Heart left ventricle (tissue), 16 donors: ENCODE results near the gene TSC1. TPM values are rescaled to one million over a fixed set of nuclear protein-coding genes. Genes with fewer than 3 reads are reported as not detected.

ENCODE experiments used
- ATAC-seq, 4 donors: fragments of 200-7000 bp; cut with Tn5 transposase; one replicate each; pipeline ENCODE4 v1.9.1; 2020 to 2022; ENCODE audit warnings: moderate library complexity in 4 of 4, mild to moderate bottlenecking in 3 of 4, moderate number of reproducible peaks in 1 of 4
- DNase-seq, 5 donors: peaks; one replicate each; pipeline ENCODE4 v3.0.0-alpha.2; 2020
- H3K27ac ChIP-seq, 12 donors: fragments of 200-600 bp; sonication (generic) in 4 of 12; one replicate each; pipeline versions ENCODE4 v1.5.0 to v1.8.0; 2016 to 2022; ENCODE audit warnings: mild to moderate bottlenecking in 2 of 12
- H3K27me3 ChIP-seq, 9 donors: fragments of 200-600 bp; sonication (generic) in 2 of 9; one replicate each; pipeline versions ENCODE4 v1.5.1 to v1.8.0; 2016 to 2022; ENCODE audit warnings: mild to moderate bottlenecking in 3 of 9
- H3K36me3 ChIP-seq, 9 donors: fragments of 200-600 bp; sonication (generic) in 2 of 9; one replicate each; pipeline versions ENCODE4 v1.5.0 to v1.8.0; 2018 to 2022; ENCODE audit warnings: mild to moderate bottlenecking in 2 of 9
- H3K4me1 ChIP-seq, 12 donors: fragments of 200-600 bp; sonication (generic) in 4 of 12; one replicate each; pipeline versions ENCODE4 v1.5.0 to v1.8.0; 2016 to 2022; ENCODE audit warnings: mild to moderate bottlenecking in 3 of 12
- H3K4me3 ChIP-seq, 12 donors: fragments of 200-600 bp; sonication (generic) in 4 of 12; one replicate each; pipeline versions ENCODE4 v1.5.0 to v1.8.0; 2017 to 2022; ENCODE audit warnings: mild to moderate bottlenecking in 9 of 12, moderate library complexity in 4 of 12
- H3K9me3 ChIP-seq, 12 donors: fragments of 200-600 bp; sonication (generic) in 4 of 12; one replicate each; pipeline versions ENCODE4 v1.5.0 to v1.8.0; 2016 to 2022; ENCODE audit warnings: mild to moderate bottlenecking in 1 of 12
- POLR2A ChIP-seq, 2 donors: fragments of 450-650 bp; IDR thresholded peaks; one replicate each; pipeline ENCODE4 v1.6.1; 2017; ENCODE audit warnings: antibody characterized with exemption in 2 of 2, mild to moderate bottlenecking in 2 of 2, moderate library complexity in 2 of 2
- WGBS, 4 donors: extraction: QIAGEN DNeasy Blood & Tissue Kit in 2 of 4; methylation state at CpG; one replicate each; pipeline versions ENCODE4 v1.1.5 to v1.1.7; 2013 to 2018; 5-methylcytosine and 5-hydroxymethylcytosine counted together
- intact Hi-C, 10 donors: fragments of 100-400 bp; cut with DNase I; formaldehyde crosslinking; loops; one replicate each; pipeline versions ENCODE4 v1.11.1 to v1.14.2; 2022
- polyA plus RNA-seq, 2 donors: library from polyadenylated mRNA; stranded (reverse); fragments of 200-250 nt; gene quantifications; one replicate each; pipeline ENCODE4 v1.2.3, GENCODE V29; 2013
- total RNA-seq, 9 donors: library from RNA; depleted of rRNA in 2 of 9; stranded (reverse); fragments of >200 nt in 2 of 9; fragmentation: NEBNext Ultra II Directional in 3 of 9; extraction: Animal tissue kit (Norgen Biotek cat#: 25700) in 3 of 9; gene quantifications; one replicate each; pipeline versions ENCODE4 v1.1.0 to v1.2.4, GENCODE V29; 2016 to 2023
- TF ChIP-seq, protein P1 (sequence below), 12 donors: fragments of 200-600 bp; sonication (generic) in 4 of 12; IDR thresholded peaks; one replicate each; pipeline versions ENCODE4 v1.5.0 to v1.8.0; 2018 to 2022; ENCODE audit warnings: antibody characterized with exemption in 12 of 12, mild to moderate bottlenecking in 5 of 12
- donor health status: ischemic (EF 13 %, LVEDD 7.1; RV severe dilation, severe dysfunction).
- donor health status: healthy with polysubstance abuse.
- donor health status: DM: no; HTN: yes; CAD: no.
- donor health status: DM: no; HTN: no; CAD: no.
- donor health status: ischemic (EF 25% LVEDD 6.9; RV normal size, moderate dysfunction).
- donor health status: ischemic (EF 25% LVEDD 5.7; RV mildly dilated, moderate dysfunction).
- donor health status: healthy.
- donor health status: DM: yes; HTN: yes; CAD: no.
- donor health status: ischemic (EF 35%, LVEDD 5.7; RV mildly dilated, moderate dysfunction).
- donor health status: nonischemic (EF 11% LVEDD 7.7; RV severe dilation, severe dysfunction).
- donor health status: DM: yes; HTN: yes; CAD: no.
- donor health status: PGD.
- donor health status: ischemic (EF 29% LVEDD 5.4; RV normal size, mild dysfunction).
- donor health status: nonischemic (EF 23%, LVEDD 6.1; RV moderate dilation, normal function).

Gene TSC1
- total and polyA plus RNA-seq, 11 donors = 16.2 to 87.6 (median 52.9) TPM

- intact Hi-C loops = loop anchor here in 1 of 10 donors (10.0 kb wide), 1 partner anchor 80 kb away; no protein-coding TSS in a partner anchor
- ATAC-seq (peak in 1 of 4 donors; percentile 44), DNase-seq (no peak)
- H3K27me3 ChIP-seq = no peaks in the 10 kb centered on the region
- no peak overlapping the region for H3K4me3 ChIP-seq
- 73 to 81% (median 80%) methylated on average over 9 of the region's 9 CpGs for WGBS, 4 donors
- H3K36me3 ChIP-seq = peaks cover 0 to 96% (median 66%) of the 10 kb centered on the region in 9 donors
- no peak for TF ChIP-seq POLR2A (IDR thresholded peaks at IDR 0.05)
- TF ChIP-seq, protein P1, sequence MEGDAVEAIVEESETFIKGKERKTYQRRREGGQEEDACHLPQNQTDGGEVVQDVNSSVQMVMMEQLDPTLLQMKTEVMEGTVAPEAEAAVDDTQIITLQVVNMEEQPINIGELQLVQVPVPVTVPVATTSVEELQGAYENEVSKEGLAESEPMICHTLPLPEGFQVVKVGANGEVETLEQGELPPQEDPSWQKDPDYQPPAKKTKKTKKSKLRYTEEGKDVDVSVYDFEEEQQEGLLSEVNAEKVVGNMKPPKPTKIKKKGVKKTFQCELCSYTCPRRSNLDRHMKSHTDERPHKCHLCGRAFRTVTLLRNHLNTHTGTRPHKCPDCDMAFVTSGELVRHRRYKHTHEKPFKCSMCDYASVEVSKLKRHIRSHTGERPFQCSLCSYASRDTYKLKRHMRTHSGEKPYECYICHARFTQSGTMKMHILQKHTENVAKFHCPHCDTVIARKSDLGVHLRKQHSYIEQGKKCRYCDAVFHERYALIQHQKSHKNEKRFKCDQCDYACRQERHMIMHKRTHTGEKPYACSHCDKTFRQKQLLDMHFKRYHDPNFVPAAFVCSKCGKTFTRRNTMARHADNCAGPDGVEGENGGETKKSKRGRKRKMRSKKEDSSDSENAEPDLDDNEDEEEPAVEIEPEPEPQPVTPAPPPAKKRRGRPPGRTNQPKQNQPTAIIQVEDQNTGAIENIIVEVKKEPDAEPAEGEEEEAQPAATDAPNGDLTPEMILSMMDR (IDR thresholded peaks at IDR 0.05) = no peak
- no peaks in the 10 kb centered on the region for H3K9me3 ChIP-seq
- H3K27ac ChIP-seq = no peak overlapping the region
- peaks cover 0 to 10% (median 4%) of the 10 kb centered on the region in 12 donors for H3K4me1 ChIP-seq
Observed at GRCh38 chr9:132894862-132895835, 49.3 kb downstream of the TSC1 start.

DNA sequence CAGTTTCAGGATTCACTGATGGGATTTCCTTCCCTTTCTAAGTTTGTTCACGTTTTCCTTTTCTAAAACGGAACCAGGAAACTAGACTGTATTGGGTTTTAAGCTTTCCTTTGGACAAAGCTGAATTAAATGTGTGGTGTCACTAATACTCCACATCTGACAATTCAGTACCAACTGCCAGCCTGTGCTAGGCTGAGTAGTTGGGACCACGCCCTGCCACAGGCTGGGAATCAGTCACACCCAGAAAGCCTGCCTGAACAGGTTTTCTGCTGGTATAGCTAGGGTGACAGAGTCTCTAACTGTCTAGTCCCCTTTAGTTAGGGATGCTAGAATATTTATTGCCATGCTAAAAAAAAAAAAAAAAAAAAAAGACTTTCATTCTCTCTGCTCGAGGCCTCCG lies 50.1 kb downstream of the TSC1 start:
- ATAC-seq (no peak), DNase-seq (no peak)
- Histone ChIP-seq H3K27ac (no peak overlapping the region), H3K27me3 (no peaks in the 10 kb centered on the region), H3K4me1 (peaks cover 0 to 10% (median 4%) of the 10 kb centered on the region in 12 donors), H3K36me3 (peaks cover 0 to 93% (median 58%) of the 10 kb centered on the region in 9 donors), H3K9me3 (no peaks in the 10 kb centered on the region), H3K4me3 (no peak overlapping the region)
- intact Hi-C loops = loop anchor here in 1 of 10 donors (10.0 kb wide), 1 partner anchor 80 kb away; no protein-coding TSS in a partner anchor
- WGBS, 4 donors = 83 to 88% (median 85%) methylated on average over 5 of the region's 5 CpGs
- TF ChIP-seq, protein P1 (IDR thresholded peaks at IDR 0.05) = no peak
- TF ChIP-seq POLR2A (IDR thresholded peaks at IDR 0.05) = no peak

- ATAC-seq (no peak), DNase-seq (no peak)
- H3K36me3 ChIP-seq = peaks cover 0 to 82% (median 40%) of the 10 kb centered on the region in 9 donors
- H3K4me1 ChIP-seq = peaks cover 0 to 10% (median 4%) of the 10 kb centered on the region in 12 donors
- no peak overlapping the region for H3K4me3 ChIP-seq
- WGBS, 4 donors = 72 to 77% (median 75%) methylated on average over 9 of the region's 9 CpGs
- no peaks in the 10 kb centered on the region for H3K27me3 ChIP-seq
- TF ChIP-seq, protein P1 (IDR thresholded peaks at IDR 0.05) = no peak
- no peak for TF ChIP-seq POLR2A (IDR thresholded peaks at IDR 0.05)
- intact Hi-C loops = loop anchor here in 1 of 10 donors (10.0 kb wide), 1 partner anchor 78 kb away; no protein-coding TSS in a partner anchor
- no peak overlapping the region for H3K27ac ChIP-seq
- no peaks in the 10 kb centered on the region for H3K9me3 ChIP-seq
Observed at GRCh38 chr9:132892400-132892799, 52.0 kb downstream of the TSC1 start.

- DNase-seq (no peak), ATAC-seq (no peak)
- peaks cover 0 to 49% (median 10%) of the 10 kb centered on the region in 9 donors for H3K36me3 ChIP-seq
- H3K27ac ChIP-seq = no peak overlapping the region
- no peaks in the 10 kb centered on the region for H3K27me3 ChIP-seq
- H3K4me1 ChIP-seq = no peaks in the 10 kb centered on the region
- intact Hi-C loops = no loop called here
- TF ChIP-seq, protein P1 (IDR thresholded peaks at IDR 0.05) = no peak
- no peak for TF ChIP-seq POLR2A (IDR thresholded peaks at IDR 0.05)
- WGBS, 4 donors = 92 to 97% (median 95%) methylated on average over 18 of the region's 18 CpGs
- H3K4me3 ChIP-seq = no peak overlapping the region
- H3K9me3 ChIP-seq = no peaks in the 10 kb centered on the region
Observed at GRCh38 chr9:132888151-132888550, 56.3 kb downstream of the TSC1 start.
